Neural cell (in vitro differentiated cells): ENCODE data around the gene TOR4A.

ENCODE experiments used
- EZH2 ChIP-seq: fragments of 200-600, 300-800 bp; shearing (Covaris generic), sonication (generic); IDR thresholded peaks from 2 replicates; pipeline ENCODE4 v1.6.1; 2014; ENCODE audit warnings: antibody characterized with exemption, low read length, borderline replicate concordance, mild to moderate bottlenecking; ENCODE audit not compliant: insufficient read depth, poor library complexity, severe bottlenecking
- RAD21 ChIP-seq: fragments of 450-650 bp; conservative IDR thresholded peaks from 2 replicates; pipeline ENCODE4 v1.6.1; 2014; ENCODE audit warnings: antibody characterized with exemption, mild to moderate bottlenecking, moderate library complexity
- TF ChIP-seq, protein P1 (sequence below): fragments of 450-650 bp; IDR thresholded peaks from 2 replicates; pipeline ENCODE4 v1.5.1; 2014; ENCODE audit warnings: antibody characterized with exemption, mild to moderate bottlenecking, moderate library complexity; ENCODE audit not compliant: poor library complexity, severe bottlenecking

DNA sequence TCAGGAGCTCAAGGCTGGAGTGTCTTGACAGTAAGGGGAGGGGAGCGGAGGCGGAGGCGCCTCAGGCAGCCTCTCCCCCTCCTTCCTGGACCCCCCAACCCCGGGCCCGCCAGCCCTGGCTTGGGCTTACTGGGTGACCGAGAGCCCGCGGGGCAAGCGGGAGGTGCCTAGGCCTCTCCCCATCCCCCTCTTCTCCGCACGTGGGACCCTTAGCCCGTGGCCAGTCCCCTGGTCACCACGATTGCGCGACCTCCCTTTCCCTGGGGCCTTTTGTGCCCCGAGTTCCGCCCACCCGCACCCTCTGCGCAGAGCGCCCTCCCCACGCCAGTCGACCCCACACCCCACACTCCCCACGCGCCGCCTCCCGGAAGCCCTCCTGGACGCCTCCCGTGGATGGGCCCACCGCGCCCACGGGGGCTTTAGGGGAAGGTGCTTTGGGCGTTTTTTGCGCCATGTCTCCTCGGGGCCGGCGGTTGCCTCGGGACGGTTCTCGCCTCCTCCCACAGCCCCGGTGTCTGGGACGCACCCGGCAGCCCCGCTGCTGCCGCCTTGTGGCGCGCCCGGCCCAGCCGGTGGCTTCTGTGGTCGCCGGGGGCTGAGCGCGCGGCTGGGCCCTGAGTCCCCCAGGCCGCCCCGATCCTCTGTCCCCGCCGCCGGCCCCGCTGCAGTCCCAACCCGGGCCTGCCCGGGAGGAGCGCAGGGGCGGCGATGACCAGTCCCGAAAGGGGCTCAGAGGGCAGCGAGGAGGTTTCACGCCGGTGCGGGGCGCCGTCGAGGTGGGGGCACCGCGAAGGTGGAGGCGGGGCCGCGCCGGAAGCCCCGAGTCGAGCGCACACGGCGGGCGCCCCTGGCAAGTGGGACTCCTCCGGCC is 3.2 kb downstream of the TOR4A start:
- TF ChIP-seq, protein P1, sequence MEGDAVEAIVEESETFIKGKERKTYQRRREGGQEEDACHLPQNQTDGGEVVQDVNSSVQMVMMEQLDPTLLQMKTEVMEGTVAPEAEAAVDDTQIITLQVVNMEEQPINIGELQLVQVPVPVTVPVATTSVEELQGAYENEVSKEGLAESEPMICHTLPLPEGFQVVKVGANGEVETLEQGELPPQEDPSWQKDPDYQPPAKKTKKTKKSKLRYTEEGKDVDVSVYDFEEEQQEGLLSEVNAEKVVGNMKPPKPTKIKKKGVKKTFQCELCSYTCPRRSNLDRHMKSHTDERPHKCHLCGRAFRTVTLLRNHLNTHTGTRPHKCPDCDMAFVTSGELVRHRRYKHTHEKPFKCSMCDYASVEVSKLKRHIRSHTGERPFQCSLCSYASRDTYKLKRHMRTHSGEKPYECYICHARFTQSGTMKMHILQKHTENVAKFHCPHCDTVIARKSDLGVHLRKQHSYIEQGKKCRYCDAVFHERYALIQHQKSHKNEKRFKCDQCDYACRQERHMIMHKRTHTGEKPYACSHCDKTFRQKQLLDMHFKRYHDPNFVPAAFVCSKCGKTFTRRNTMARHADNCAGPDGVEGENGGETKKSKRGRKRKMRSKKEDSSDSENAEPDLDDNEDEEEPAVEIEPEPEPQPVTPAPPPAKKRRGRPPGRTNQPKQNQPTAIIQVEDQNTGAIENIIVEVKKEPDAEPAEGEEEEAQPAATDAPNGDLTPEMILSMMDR, result peak; percentile 48
- TF ChIP-seq EZH2, result no peak
- TF ChIP-seq RAD21, result no peak
